H1 (cell line): Measurements from ENCODE around the gene AGRP. TPM values are rescaled to one million over a fixed set of nuclear protein-coding genes. Genes with fewer than 3 reads are reported as not detected.

Experiments used
- CTCF ChIA-PET: fragments of 300-600 bp; sonication (Branson Sonifier 250); formaldehyde crosslinking; loops from one replicate; lab custom pipeline; 2021; ENCODE audit not compliant: partially characterized antibody; lab: Charles Lee
- POLR2A ChIA-PET: fragments of 300-600 bp; sonication (Branson Sonifier 250); formaldehyde crosslinking; loops from one replicate; lab custom pipeline; 2021; ENCODE audit warnings: inconsistent platforms; ENCODE audit not compliant: partially characterized antibody; lab: Charles Lee
- DNase-seq, 2 experiments: peaks; one replicate each; pipeline versions ENCODE4 v3.0.0 to v3.0.0-alpha.2; 2010 to 2022; ENCODE audit warnings: low spot score in 2 of 2, low read depth in 1 of 2, mixed read lengths in 1 of 2
- FAIRE-seq: peaks from 2 replicates; lab custom pipeline; 2011; peaks lifted over from hg19 to GRCh38; lab: Jason Lieb, UNC
- H2AFZ ChIP-seq: 2 replicates; pipeline ENCODE4 v1.8.1; 2012; ENCODE audit warnings: low read length, inconsistent platforms
- H2AK5ac ChIP-seq: 2 replicates; pipeline ENCODE4 v1.6.1; 2013; ENCODE audit warnings: low read depth, low read length
- H2BK120ac ChIP-seq: replicated peaks from 2 replicates; pipeline ENCODE3; 2013; ENCODE audit warnings: low read depth, low read length, inconsistent platforms
- H2BK12ac ChIP-seq: 2 replicates; pipeline ENCODE4 v1.6.1; 2013; ENCODE audit warnings: low read depth, low read length
- H2BK15ac ChIP-seq: 2 replicates; pipeline ENCODE4 v1.6.1; 2013; ENCODE audit warnings: low read length
- H2BK20ac ChIP-seq: 2 replicates; pipeline ENCODE4 v1.6.1; 2013; ENCODE audit warnings: low read length
- H2BK5ac ChIP-seq: 2 replicates; pipeline ENCODE4 v1.6.1; 2013; ENCODE audit warnings: low read depth, low read length
- H3K14ac ChIP-seq: 2 replicates; pipeline ENCODE4 v1.6.1; 2013; ENCODE audit warnings: inconsistent platforms; ENCODE audit not compliant: insufficient read length
- H3K18ac ChIP-seq: 2 replicates; pipeline ENCODE4 v1.6.1; 2013; ENCODE audit warnings: low read length; ENCODE audit errors: extremely low read depth
- H3K23ac ChIP-seq: 2 replicates; pipeline ENCODE4 v1.6.1; 2013; ENCODE audit warnings: inconsistent platforms; ENCODE audit not compliant: insufficient read length
- H3K23me2 ChIP-seq: 2 replicates; pipeline ENCODE4 v1.6.1; 2013; ENCODE audit warnings: low read depth, low read length
- H3K27ac ChIP-seq: 2 replicates; pipeline ENCODE4 v1.6.1; 2011; ENCODE audit warnings: low read depth, low read length, inconsistent platforms
- H3K27me3 ChIP-seq, 4 experiments: replicated peaks in 1 of 4; 1 replicate in 1 of 4; 2 replicates in 3 of 4; pipeline versions ENCODE4 v1.6.1 to v1.8.1; 2011 to 2013; ENCODE audit warnings: low read length in 3 of 4, mild to moderate bottlenecking in 3 of 4, inconsistent platforms in 2 of 4, mixed read lengths in 2 of 4, moderate library complexity in 1 of 4; ENCODE audit not compliant: control insufficient read depth in 3 of 4, insufficient read depth in 3 of 4; ENCODE audit errors: extremely low read depth in 1 of 4
- H3K36me3 ChIP-seq, 4 experiments: 2 replicates each; pipeline versions ENCODE4 v1.6.1 to v1.8.1; 2011 to 2013; ENCODE audit warnings: mild to moderate bottlenecking in 4 of 4, low read length in 3 of 4, moderate library complexity in 2 of 4, control low read depth in 1 of 4, inconsistent platforms in 1 of 4; ENCODE audit not compliant: insufficient read depth in 4 of 4, control insufficient read depth in 2 of 4
- H3K4ac ChIP-seq: replicated peaks from 2 replicates; pipeline ENCODE3; 2013; ENCODE audit warnings: low read length, low read depth, mixed read lengths, inconsistent platforms; ENCODE audit not compliant: insufficient read length
- H3K4me1 ChIP-seq, 4 experiments: replicated peaks in 1 of 4; 1 replicate in 1 of 4; 2 replicates in 3 of 4; pipeline versions ENCODE4 v1.6.1 to v1.8.1; 2011 to 2013; ENCODE audit warnings: low read length in 3 of 4, inconsistent platforms in 2 of 4, mixed read lengths in 1 of 4; ENCODE audit not compliant: insufficient read depth in 4 of 4, control insufficient read depth in 3 of 4
- H3K4me2 ChIP-seq, 2 experiments: 2 replicates each; pipeline versions ENCODE4 v1.6.1 to v1.8.1; 2011 to 2013; ENCODE audit warnings: low read depth in 2 of 2, low read length in 2 of 2, control low read depth in 1 of 2, inconsistent platforms in 1 of 2, mild to moderate bottlenecking in 1 of 2; ENCODE audit not compliant: insufficient read depth in 1 of 2
- H3K4me3 ChIP-seq, 4 experiments: fragments of 200-600, 300-600 bp in 1 of 4; sonication (generic), shearing (Covaris generic), sonication (Bioruptor Twin) in 1 of 4; 2 replicates each; pipeline versions ENCODE4 v1.5.1 to v1.8.1; 2011 to 2016; ENCODE audit warnings: low read length in 4 of 4, low read depth in 3 of 4, control low read depth in 2 of 4, inconsistent platforms in 2 of 4, mild to moderate bottlenecking in 2 of 4, mixed read lengths in 1 of 4, moderate library complexity in 1 of 4; ENCODE audit not compliant: insufficient read depth in 2 of 4; ENCODE audit errors: extremely low read depth in 1 of 4
- H3K56ac ChIP-seq: replicated peaks from 2 replicates; pipeline ENCODE3; 2013; ENCODE audit warnings: low read depth, mild to moderate bottlenecking, mixed read lengths, low read length, inconsistent platforms; ENCODE audit not compliant: insufficient read length
- H3K79me1 ChIP-seq: 2 replicates; pipeline ENCODE4 v1.6.1; 2013; ENCODE audit warnings: low read depth, low read length, control low read depth
- H3K79me2 ChIP-seq, 2 experiments: 2 replicates each; pipeline versions ENCODE4 v1.6.1 to v1.8.1; 2012 to 2013; ENCODE audit warnings: low read length in 2 of 2, mild to moderate bottlenecking in 2 of 2, inconsistent platforms in 1 of 2; ENCODE audit not compliant: insufficient read depth in 2 of 2, control insufficient read depth in 1 of 2
- H3K9ac ChIP-seq, 4 experiments: replicated peaks in 1 of 4; 1 replicate in 1 of 4; 2 replicates in 3 of 4; pipeline versions ENCODE4 v1.6.1 to v1.8.1; 2011 to 2013; ENCODE audit warnings: low read depth in 3 of 4, low read length in 3 of 4, control low read depth in 2 of 4, mild to moderate bottlenecking in 2 of 4, moderate library complexity in 2 of 4, inconsistent platforms in 1 of 4; ENCODE audit errors: extremely low read depth in 1 of 4
- H3K9me3 ChIP-seq, 2 experiments: 2 replicates each; pipeline versions ENCODE4 v1.6.1 to v1.8.1; 2012 to 2013; ENCODE audit warnings: mild to moderate bottlenecking in 2 of 2, moderate library complexity in 2 of 2, control low read depth in 1 of 2, inconsistent platforms in 1 of 2, low read depth in 1 of 2, low read length in 1 of 2, mixed read lengths in 1 of 2; ENCODE audit not compliant: insufficient read depth in 2 of 2
- H4K20me1 ChIP-seq, 2 experiments: replicated peaks in 1 of 2; 2 replicates each; pipeline versions ENCODE3 to v1.8.1; 2011 to 2013; ENCODE audit warnings: inconsistent platforms in 2 of 2, low read length in 2 of 2, mild to moderate bottlenecking in 1 of 2; ENCODE audit not compliant: insufficient read depth in 2 of 2, control insufficient read depth in 1 of 2
- H4K5ac ChIP-seq: 2 replicates; pipeline ENCODE4 v1.6.1; 2013; ENCODE audit warnings: low read length, low read depth, mixed read lengths, inconsistent platforms; ENCODE audit not compliant: insufficient read length
- H4K8ac ChIP-seq: 2 replicates; pipeline ENCODE4 v1.8.0; 2013; ENCODE audit warnings: mild to moderate bottlenecking, moderate library complexity, low read length, inconsistent platforms; ENCODE audit not compliant: insufficient read depth; ENCODE audit errors: extremely low read depth
- H4K91ac ChIP-seq: replicated peaks from 2 replicates; pipeline ENCODE3; 2013; ENCODE audit warnings: low read length, mixed read lengths, inconsistent platforms; ENCODE audit not compliant: insufficient read length
- CHD1 ChIP-seq: IDR thresholded peaks from 2 replicates; pipeline ENCODE4 v1.6.1; 2012; ENCODE audit warnings: low read depth, low read length, improper control_type of control experiment
- E2F6 ChIP-seq: IDR thresholded peaks from 2 replicates; pipeline ENCODE4 v1.6.1; 2012; ENCODE audit warnings: inconsistent platforms
- EZH2 ChIP-seq: fragments of 200-600 bp; sonication (generic); IDR thresholded peaks from 2 replicates; pipeline ENCODE4 v1.7.1; 2012; ENCODE audit warnings: low read depth, mild to moderate bottlenecking, moderate library complexity, low read length, inconsistent platforms; ENCODE audit not compliant: severe bottlenecking
- FOSL1 ChIP-seq: IDR thresholded peaks from 2 replicates; pipeline ENCODE4 v1.6.1; 2011; ENCODE audit warnings: mild to moderate bottlenecking, low read depth, low read length, moderate library complexity; ENCODE audit not compliant: insufficient read depth
- MAFK ChIP-seq: IDR thresholded peaks from 2 replicates; pipeline ENCODE4 v1.6.1; 2012; ENCODE audit warnings: low read depth, mild to moderate bottlenecking, improper control_type of control experiment, low read length
- SIX5 ChIP-seq: IDR thresholded peaks from 2 replicates; pipeline ENCODE4 v1.6.1; 2011; ENCODE audit warnings: mild to moderate bottlenecking, low read depth, low read length
- SP2 ChIP-seq: IDR thresholded peaks from 2 replicates; pipeline ENCODE4 v1.6.1; 2012; ENCODE audit warnings: mild to moderate bottlenecking, low read length, inconsistent platforms
- TAF7 ChIP-seq: optimal IDR thresholded peaks from 2 replicates; pipeline ENCODE3; 2011; ENCODE audit warnings: low read depth, mild to moderate bottlenecking, inconsistent platforms, low read length, moderate library complexity, borderline replicate concordance
- ZNF274 ChIP-seq: IDR thresholded peaks from 2 replicates; pipeline ENCODE4 v1.7.0; 2012; ENCODE audit warnings: low read length, borderline replicate concordance; ENCODE audit errors: extremely low read depth
- WGBS, 2 experiments: shearing (Covaris generic) in 1 of 2; methylation state at CpG; one replicate each; pipeline versions ENCODE4 v1.1.6 to v1.1.7; 2013 to 2015; ENCODE audit warnings: low lambda C conversion rate in 2 of 2, mixed read lengths in 2 of 2, inconsistent platforms in 1 of 2, low coverage in 1 of 2, missing lambda C conversion rate in 1 of 2; ENCODE audit not compliant: insufficient replicate concordance in 2 of 2, insufficient coverage in 1 of 2, insufficient read length in 1 of 2; ENCODE audit errors: extremely low coverage in 1 of 2, missing lambda C conversion rate in 1 of 2; 5-methylcytosine and 5-hydroxymethylcytosine counted together
- polyA plus RNA-seq, 7 experiments: library from polyadenylated mRNA; depleted of rRNA in 3 of 7; stranded (reverse) in 5 of 7; unstranded in 2 of 7; fragments of >200 nt in 5 of 7; fragments of 200-250 nt in 2 of 7; gene quantifications; 1 replicate in 5 of 7; 2 replicates in 1 of 7; 4 replicates in 1 of 7; pipeline versions ENCODE4 v1.2.1 to v1.2.3, GENCODE V29; 2011 to 2013; ENCODE audit warnings: missing spikeins in 2 of 7, mixed read lengths in 2 of 7
- total RNA-seq: library from RNA; stranded (reverse); fragmentation: NEBNext Ultra II Directional; extraction: Animal tissue kit (Norgen Biotek cat#: 25700); gene quantifications from 2 replicates; pipeline ENCODE4 v1.2.1, GENCODE V29; 2021
- TF ChIP-seq, protein P1 (sequence below), 3 experiments: IDR thresholded peaks; 1 replicate in 2 of 3; 2 replicates in 1 of 3; pipeline versions ENCODE4 v1.5.1 to v1.6.1; 2011; ENCODE audit warnings: low read length in 3 of 3, mild to moderate bottlenecking in 3 of 3, inconsistent platforms in 2 of 3, low read depth in 1 of 3, moderate library complexity in 1 of 3; ENCODE audit not compliant: insufficient read depth in 1 of 3; ENCODE audit errors: control extremely low read depth in 1 of 3

Gene AGRP
- total and polyA plus RNA-seq, 2 of the 8 experiments (the other 6 are each of a cell fraction or from before 2014, with no cell fraction given) = not detected

DNA sequence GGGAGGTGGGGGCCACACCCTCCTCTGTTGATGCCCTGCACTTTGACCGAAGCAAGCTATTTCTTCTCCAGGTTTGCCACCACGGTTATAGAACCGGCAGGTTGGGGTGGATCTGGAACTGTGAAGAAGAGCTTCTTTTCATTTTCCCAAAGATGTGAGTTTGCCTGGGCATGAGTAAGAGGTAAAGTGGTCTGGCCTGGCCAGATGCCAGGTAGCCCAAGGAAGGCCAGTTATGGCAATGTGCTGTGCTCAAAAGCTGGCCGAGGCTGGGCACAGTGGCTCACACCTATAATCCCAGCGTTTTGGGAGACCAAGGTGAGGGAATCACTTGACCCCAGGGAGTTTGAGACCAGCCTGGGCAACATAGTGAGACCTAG, 21.1 kb downstream of the AGRP start:
- H4K20me1 ChIP-seq = peaks cover 15 to 24% of the 10 kb centered on the region in 2 experiments
- POLR2A ChIA-PET = interaction anchor here (1.1 kb wide), 1 partner anchor 17 kb away, joined by 3 read pairs; no protein-coding TSS in a partner anchor
- TF ChIP-seq ZNF274 = no peak
- no peak for TF ChIP-seq FOSL1
- TF ChIP-seq SIX5 = no peak
- no peak for TF ChIP-seq CHD1
- TF ChIP-seq TAF7 = no peak
- TF ChIP-seq, protein P1, sequence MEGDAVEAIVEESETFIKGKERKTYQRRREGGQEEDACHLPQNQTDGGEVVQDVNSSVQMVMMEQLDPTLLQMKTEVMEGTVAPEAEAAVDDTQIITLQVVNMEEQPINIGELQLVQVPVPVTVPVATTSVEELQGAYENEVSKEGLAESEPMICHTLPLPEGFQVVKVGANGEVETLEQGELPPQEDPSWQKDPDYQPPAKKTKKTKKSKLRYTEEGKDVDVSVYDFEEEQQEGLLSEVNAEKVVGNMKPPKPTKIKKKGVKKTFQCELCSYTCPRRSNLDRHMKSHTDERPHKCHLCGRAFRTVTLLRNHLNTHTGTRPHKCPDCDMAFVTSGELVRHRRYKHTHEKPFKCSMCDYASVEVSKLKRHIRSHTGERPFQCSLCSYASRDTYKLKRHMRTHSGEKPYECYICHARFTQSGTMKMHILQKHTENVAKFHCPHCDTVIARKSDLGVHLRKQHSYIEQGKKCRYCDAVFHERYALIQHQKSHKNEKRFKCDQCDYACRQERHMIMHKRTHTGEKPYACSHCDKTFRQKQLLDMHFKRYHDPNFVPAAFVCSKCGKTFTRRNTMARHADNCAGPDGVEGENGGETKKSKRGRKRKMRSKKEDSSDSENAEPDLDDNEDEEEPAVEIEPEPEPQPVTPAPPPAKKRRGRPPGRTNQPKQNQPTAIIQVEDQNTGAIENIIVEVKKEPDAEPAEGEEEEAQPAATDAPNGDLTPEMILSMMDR (IDR thresholded peaks at IDR 0.05; ENCODE audit: control extremely low read depth in 1 of 3, insufficient read depth in 1 of 3, low read depth in 1 of 3, low read length in 3 of 3) = no peak
- TF ChIP-seq SP2 = no peak
- TF ChIP-seq E2F6 = no peak
- no peak for TF ChIP-seq MAFK
- no peak for TF ChIP-seq EZH2

More for the DNA sequence above, 21.1 kb downstream of the AGRP start:
- H3K79me2 ChIP-seq = peaks cover 0 to 9% of the 10 kb centered on the region in 2 experiments; a peak in 1 of 4 replicates
- H3K27me3 ChIP-seq = no peaks in the 10 kb centered on the region
- H3K4me3 ChIP-seq = no peak overlapping the region
- H3K9ac ChIP-seq = no peak overlapping the region
- H3K36me3 ChIP-seq = no peaks in the 10 kb centered on the region
- no peaks in the 10 kb centered on the region for H3K9me3 ChIP-seq
- FAIRE-seq (no peak), DNase-seq (no peak)
- no peak overlapping the region for H3K23ac ChIP-seq
- H4K91ac ChIP-seq = no peak overlapping the region
- no peak overlapping the region for H4K8ac ChIP-seq
- H3K79me1 ChIP-seq = peaks cover 4% of the 10 kb centered on the region
- no peak overlapping the region for H2AK5ac ChIP-seq
- H3K4ac ChIP-seq = no peak overlapping the region
- H3K27ac ChIP-seq = no peak overlapping the region
- no peak overlapping the region for H4K5ac ChIP-seq
- no peak overlapping the region for H3K4me2 ChIP-seq
- H2BK12ac ChIP-seq = no peak overlapping the region
- no peak overlapping the region for H3K18ac ChIP-seq
- peaks cover 0 to 5% (median 2%) of the 10 kb centered on the region in 4 experiments; a peak in 4 of 7 replicates for H3K4me1 ChIP-seq
- no peak overlapping the region for H2AFZ ChIP-seq
- WGBS, 2 experiments = 92% methylated on average over 5 of the region's 5 CpGs; no CpG with 5 or more reads in 1 of the 2 experiments
- H3K23me2 ChIP-seq = no peaks in the 10 kb centered on the region
- no peak overlapping the region for H2BK5ac ChIP-seq
- no peak overlapping the region for H2BK15ac ChIP-seq
- H3K14ac ChIP-seq = no peak overlapping the region
- no peak overlapping the region for H2BK20ac ChIP-seq
- H2BK120ac ChIP-seq = no peak overlapping the region
- CTCF ChIA-PET = interaction anchor here (0.7 to 28.6 kb wide), 9 partner anchors 8 to 202 kb away, joined by 3 to 683 read pairs (median 6); partner anchors contain the start of gene HSD11B2
- no peak overlapping the region for H3K56ac ChIP-seq
